Sigmoid colon (tissue), 4 donors: ENCODE results near the gene ZNF891.

Experiments
- CTCF ChIP-seq, 4 experiments: fragments of 450-650 bp in 3 of 4; fragments of 200-600 bp in 1 of 4; IDR thresholded peaks; one replicate each; pipeline ENCODE4 v1.5.1; 2016 to 2019; ENCODE audit warnings: antibody characterized with exemption in 4 of 4, mild to moderate bottlenecking in 3 of 4, moderate library complexity in 2 of 4
- EP300 ChIP-seq, 4 donors: sonication (generic); formaldehyde crosslinking; IDR thresholded peaks; one replicate each; pipeline ENCODE4 v1.6.1; 2017; ENCODE audit warnings: antibody characterized with exemption in 4 of 4
- POLR2A ChIP-seq, 2 donors: fragments of 450-650 bp; IDR thresholded peaks; one replicate each; pipeline ENCODE4 v1.6.1; 2016; ENCODE audit warnings: antibody characterized with exemption in 2 of 2, mild to moderate bottlenecking in 2 of 2, moderate library complexity in 2 of 2
- POLR2AphosphoS5 ChIP-seq, 4 donors: sonication (generic); formaldehyde crosslinking; IDR thresholded peaks; one replicate each; pipeline ENCODE4 v1.6.1; 2017; ENCODE audit warnings: antibody characterized with exemption in 4 of 4

- TF ChIP-seq EP300 (IDR thresholded peaks at IDR 0.05), result no peak
- no peak for TF ChIP-seq POLR2A (IDR thresholded peaks at IDR 0.05)
- TF ChIP-seq CTCF (IDR thresholded peaks at IDR 0.05), result no peak
- no peak for TF ChIP-seq POLR2AphosphoS5 (IDR thresholded peaks at IDR 0.05)
These were observed 21.9 kb downstream of the ZNF891 start for GRCh38 chr12:133108150-133108549.
